Transverse colon (tissue), 4 donors: ENCODE measurements around the gene SLC39A7.

Experiments used
- CTCF ChIP-seq, 5 experiments: fragments of 200-600 bp in 3 of 5; fragments of 450-650 bp in 2 of 5; sonication (generic) in 3 of 5; IDR thresholded peaks; 1 replicate in 2 of 5; 2 replicates in 3 of 5; pipeline ENCODE4 v1.5.1; 2016 to 2017; ENCODE audit warnings: antibody characterized with exemption in 5 of 5, inconsistent platforms in 3 of 5, mild to moderate bottlenecking in 2 of 5, moderate library complexity in 1 of 5
- EP300 ChIP-seq: sonication (generic); formaldehyde crosslinking; IDR thresholded peaks from one replicate; pipeline ENCODE4 v1.6.1; 2017; ENCODE audit warnings: antibody characterized with exemption, low read depth
- POLR2AphosphoS5 ChIP-seq, 3 donors: sonication (generic); formaldehyde crosslinking; IDR thresholded peaks; one replicate each; pipeline ENCODE4 v1.6.1; 2016; ENCODE audit warnings: antibody characterized with exemption in 3 of 3

- TF ChIP-seq EP300 (no peak), CTCF (IDR thresholded peaks at IDR 0.05) (no peak), POLR2AphosphoS5 (IDR thresholded peaks at IDR 0.05) (no peak)
Measured at GRCh38 chr6:33163540-33163939, 37.1 kb upstream of the SLC39A7 start.
